H1 (cell line): ENCODE results near the gene B3GALT4. TPM values are rescaled to one million over a fixed set of nuclear protein-coding genes. Genes with fewer than 3 reads are reported as not detected.

Experiments used
- ATF3 ChIP-seq: IDR thresholded peaks from 2 replicates; pipeline ENCODE4 v1.6.1; 2011; ENCODE audit warnings: low read depth, mild to moderate bottlenecking, low read length; ENCODE audit not compliant: insufficient read depth
- CBX5 ChIP-seq: fragments of 300-800, 300-1000 bp; sonication (generic); IDR thresholded peaks from 2 replicates; pipeline ENCODE4 v1.7.1; 2016; ENCODE audit warnings: antibody characterized with exemption, low read length, low read depth
- CBX8 ChIP-seq: fragments of 300-800, 300-1000 bp; sonication (generic); IDR thresholded peaks from 2 replicates; pipeline ENCODE4 v1.7.1; 2016; ENCODE audit warnings: low read depth, low read length, borderline replicate concordance
- EP300 ChIP-seq, 2 experiments: IDR thresholded peaks; 1 replicate in 1 of 2; 2 replicates in 1 of 2; pipeline ENCODE4 v1.6.1; 2011 to 2012; ENCODE audit warnings: low read depth in 2 of 2, low read length in 2 of 2, mild to moderate bottlenecking in 2 of 2, borderline replicate concordance in 1 of 2, inconsistent platforms in 1 of 2, moderate library complexity in 1 of 2
- EZH2 ChIP-seq: fragments of 200-600 bp; sonication (generic); IDR thresholded peaks from 2 replicates; pipeline ENCODE4 v1.7.1; 2012; ENCODE audit warnings: low read depth, mild to moderate bottlenecking, moderate library complexity, low read length, inconsistent platforms; ENCODE audit not compliant: severe bottlenecking
- FOSL1 ChIP-seq: IDR thresholded peaks from 2 replicates; pipeline ENCODE4 v1.6.1; 2011; ENCODE audit warnings: mild to moderate bottlenecking, low read depth, low read length, moderate library complexity; ENCODE audit not compliant: insufficient read depth
- HDAC6 ChIP-seq: IDR thresholded peaks from one replicate; pipeline ENCODE4 v1.7.1; 2012; ENCODE audit warnings: low read depth, mild to moderate bottlenecking, inconsistent platforms, low read length, moderate library complexity
- NANOG ChIP-seq: IDR thresholded peaks from 2 replicates; pipeline ENCODE4 v1.6.1; 2011; ENCODE audit warnings: low read length, low read depth, mild to moderate bottlenecking, inconsistent platforms; ENCODE audit not compliant: insufficient read depth, poor library complexity, severe bottlenecking
- NRF1 ChIP-seq: IDR thresholded peaks from 2 replicates; pipeline ENCODE4 v1.6.1; 2011; ENCODE audit warnings: mild to moderate bottlenecking, low read depth, low read length, improper control_type of control experiment
- POLR2A ChIP-seq, 2 experiments: IDR thresholded peaks; 1 replicate in 1 of 2; 2 replicates in 1 of 2; pipeline ENCODE4 v1.6.1; 2011; ENCODE audit warnings: low read depth in 2 of 2, low read length in 2 of 2, mild to moderate bottlenecking in 2 of 2; ENCODE audit errors: control extremely low read depth in 1 of 2
- POLR2AphosphoS5 ChIP-seq: IDR thresholded peaks from 2 replicates; pipeline ENCODE4 v1.6.1; 2011; ENCODE audit warnings: low read depth, low read length
- RBBP5 ChIP-seq: IDR thresholded peaks from 2 replicates; pipeline ENCODE4 v1.7.1; 2012; ENCODE audit warnings: low read depth, mild to moderate bottlenecking, inconsistent platforms, low read length, moderate library complexity, borderline replicate concordance
- RNF2 ChIP-seq: fragments of 200-900, 300-1000 bp; sonication (generic); IDR thresholded peaks from 2 replicates; pipeline ENCODE4 v1.7.1; 2016; ENCODE audit warnings: borderline replicate concordance, low read depth, mild to moderate bottlenecking, antibody characterized with exemption, low read length; ENCODE audit not compliant: poor library complexity, severe bottlenecking; ENCODE audit errors: missing control alignments
- SAP30 ChIP-seq: fragments of 300-600 bp; sonication (generic); IDR thresholded peaks from 2 replicates; pipeline ENCODE4 v1.7.1; 2012; ENCODE audit warnings: low read length, moderate library complexity, mild to moderate bottlenecking, inconsistent platforms; ENCODE audit not compliant: insufficient read depth, insufficient replicate concordance
- SP1 ChIP-seq: IDR thresholded peaks from 2 replicates; pipeline ENCODE4 v1.6.1; 2011; ENCODE audit warnings: low read depth, low read length
- SP2 ChIP-seq: IDR thresholded peaks from 2 replicates; pipeline ENCODE4 v1.6.1; 2012; ENCODE audit warnings: mild to moderate bottlenecking, low read length, inconsistent platforms
- SP4 ChIP-seq: IDR thresholded peaks from 2 replicates; pipeline ENCODE4 v1.6.1; 2012; ENCODE audit warnings: low read length, inconsistent platforms
- SRF ChIP-seq: IDR thresholded peaks from 2 replicates; pipeline ENCODE4 v1.6.1; 2011; ENCODE audit warnings: mild to moderate bottlenecking, low read depth, low read length, moderate library complexity
- TAF1 ChIP-seq: IDR thresholded peaks from 2 replicates; pipeline ENCODE4 v1.6.1; 2011; ENCODE audit warnings: mild to moderate bottlenecking, low read depth, low read length
- TCF12 ChIP-seq: IDR thresholded peaks from 2 replicates; pipeline ENCODE4 v1.6.1; 2011; ENCODE audit warnings: low read depth, mild to moderate bottlenecking, low read length
- TEAD4 ChIP-seq: IDR thresholded peaks from 2 replicates; pipeline ENCODE4 v1.6.1; 2012; ENCODE audit warnings: low read depth, low read length, inconsistent platforms, mixed read lengths
- YY1 ChIP-seq: IDR thresholded peaks from 2 replicates; pipeline ENCODE4 v1.6.1; 2011; ENCODE audit warnings: low read depth, mild to moderate bottlenecking, low read length
- ZNF274 ChIP-seq: IDR thresholded peaks from 2 replicates; pipeline ENCODE4 v1.7.0; 2012; ENCODE audit warnings: low read length, borderline replicate concordance; ENCODE audit errors: extremely low read depth
- polyA plus RNA-seq, 7 experiments: library from polyadenylated mRNA; depleted of rRNA in 3 of 7; stranded (reverse) in 5 of 7; unstranded in 2 of 7; fragments of >200 nt in 5 of 7; fragments of 200-250 nt in 2 of 7; gene quantifications; 1 replicate in 5 of 7; 2 replicates in 1 of 7; 4 replicates in 1 of 7; pipeline versions ENCODE4 v1.2.1 to v1.2.3, GENCODE V29; 2011 to 2013; ENCODE audit warnings: missing spikeins in 2 of 7, mixed read lengths in 2 of 7
- total RNA-seq: library from RNA; stranded (reverse); fragmentation: NEBNext Ultra II Directional; extraction: Animal tissue kit (Norgen Biotek cat#: 25700); gene quantifications from 2 replicates; pipeline ENCODE4 v1.2.1, GENCODE V29; 2021

The B3GALT4 gene
- total and polyA plus RNA-seq, 2 of the 8 experiments (the other 6 are each of a cell fraction or from before 2014, with no cell fraction given): 2.2 to 3.0 TPM

- TF ChIP-seq RNF2 (no peak), YY1 (no peak; the same call in 1 of the 2 replicates), EP300 (IDR thresholded peaks at IDR 0.05; ENCODE audit: borderline replicate concordance in 1 of 2, low read depth in 2 of 2, low read length in 2 of 2) (no peak), SP1 (peak; percentile 96), SRF (no peak), POLR2A (IDR thresholded peaks at IDR 0.05; ENCODE audit: control extremely low read depth in 1 of 2, low read depth in 2 of 2, low read length in 2 of 2) (0 out of 3 replicates have a peak, but pooled peaks of 1 of the 2 experiments have one; percentile 19), CBX8 (no peak), NANOG (no peak), POLR2AphosphoS5 (peak; percentile 58), SAP30 (peak; percentile 39), TEAD4 (no peak), ZNF274 (no peak), FOSL1 (no peak), TAF1 (peak; percentile 63), HDAC6 (no peak), TCF12 (no peak), ATF3 (no peak), NRF1 (no peak), CBX5 (no peak), SP2 (no peak), RBBP5 (no peak), EZH2 (no peak), SP4 (peak; percentile 63; the same call in 1 of the 2 replicates)
Measured at GRCh38 chr6:33299237-33299944, 22.5 kb downstream of the B3GALT4 start (continued).
